Urothelium cell line (cell line): ENCODE data around the gene LRP8.

ENCODE experiments used
- DNase-seq: peaks from one replicate; pipeline ENCODE4 v3.0.0; 2011; ENCODE audit warnings: low spot score, mixed read lengths
- FAIRE-seq: peaks from 2 replicates; lab custom pipeline; 2011; peaks lifted over from hg19 to GRCh38; lab: Jason Lieb, UNC

LRP8 gene

DNA sequence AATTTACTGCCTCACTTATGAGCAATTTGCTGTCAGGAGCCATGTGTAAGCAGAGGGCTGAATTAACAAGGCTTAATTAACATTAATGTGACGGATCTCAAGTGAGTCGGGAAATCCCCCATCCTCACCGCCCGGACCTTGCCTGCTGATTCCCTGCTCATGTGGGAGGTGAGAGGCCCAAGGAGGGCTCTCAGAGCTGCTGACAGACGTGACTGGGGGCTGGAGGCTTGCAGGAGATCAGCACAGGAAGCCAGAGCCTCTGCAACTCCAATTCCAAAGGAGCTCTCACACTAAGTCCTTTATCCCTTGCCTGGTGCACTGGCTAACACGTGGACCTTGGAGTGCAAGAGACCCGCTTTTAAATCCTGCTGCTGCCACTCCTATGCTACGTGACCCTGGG, 19.4 kb downstream of the LRP8 start:
- DNase-seq (no peak), FAIRE-seq (no peak)

DNA sequence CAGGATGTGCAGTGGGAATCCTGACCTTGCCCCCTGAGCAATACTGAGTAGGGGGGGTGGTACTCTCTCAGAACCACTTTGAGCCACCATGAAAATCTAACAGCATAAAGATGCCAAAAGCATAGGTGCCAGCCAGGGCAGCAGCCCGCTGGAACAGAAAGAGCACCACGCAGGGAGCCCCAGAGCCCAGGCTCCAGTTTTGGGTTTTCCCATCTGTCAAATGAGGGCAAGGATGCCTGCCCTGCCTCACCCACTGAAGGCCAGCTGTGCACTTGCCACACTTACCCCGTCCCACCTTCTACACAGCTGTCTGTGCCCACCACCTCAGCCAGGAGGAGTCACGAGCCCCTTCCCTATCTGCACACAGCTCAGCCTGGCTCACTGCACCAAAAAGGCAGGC, 20.8 kb downstream of the LRP8 start:
- FAIRE-seq (no peak), DNase-seq (no peak)

DNA sequence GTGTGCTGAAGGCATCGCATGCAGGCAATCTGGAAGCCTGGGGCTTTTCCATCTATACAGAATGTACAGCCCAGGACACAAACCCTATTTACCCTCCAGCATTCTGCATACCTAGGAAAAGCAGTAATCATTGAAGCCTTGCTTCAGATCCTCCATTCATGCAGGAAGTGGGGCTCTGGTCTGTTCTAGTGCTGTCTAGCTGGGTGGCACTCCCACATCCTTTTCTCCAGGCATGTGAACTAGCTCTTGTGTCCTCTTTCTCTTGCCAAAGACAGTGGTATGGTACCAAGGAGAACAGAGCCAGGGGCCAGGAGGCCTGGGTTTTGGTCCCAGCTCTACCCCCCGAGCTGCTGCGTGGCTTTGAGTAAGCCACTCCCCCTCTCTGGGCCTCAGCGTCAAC, 21.7 kb downstream of the LRP8 start:
- FAIRE-seq (no peak), DNase-seq (no peak)

DNA sequence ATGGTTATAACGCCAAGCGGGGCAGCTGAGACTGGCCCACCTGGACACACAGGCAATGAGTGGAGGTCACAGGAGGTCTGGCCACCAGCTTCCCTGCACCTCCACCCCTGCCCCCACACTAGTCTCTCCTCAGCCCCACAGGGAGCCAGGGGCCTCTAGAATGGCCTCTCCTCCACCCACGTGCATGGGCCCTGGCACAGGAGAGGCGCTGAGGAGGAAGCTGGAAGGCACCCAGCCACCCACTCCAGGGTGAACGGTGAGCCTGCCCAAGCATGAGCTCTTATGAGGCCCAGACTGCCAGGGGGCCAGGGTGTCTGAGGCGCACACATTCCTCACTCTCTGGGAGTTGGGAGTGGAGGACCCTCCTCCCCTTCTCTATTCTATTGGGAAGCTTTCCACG, 22.2 kb downstream of the LRP8 start:
- FAIRE-seq (no peak), DNase-seq (no peak)

DNA sequence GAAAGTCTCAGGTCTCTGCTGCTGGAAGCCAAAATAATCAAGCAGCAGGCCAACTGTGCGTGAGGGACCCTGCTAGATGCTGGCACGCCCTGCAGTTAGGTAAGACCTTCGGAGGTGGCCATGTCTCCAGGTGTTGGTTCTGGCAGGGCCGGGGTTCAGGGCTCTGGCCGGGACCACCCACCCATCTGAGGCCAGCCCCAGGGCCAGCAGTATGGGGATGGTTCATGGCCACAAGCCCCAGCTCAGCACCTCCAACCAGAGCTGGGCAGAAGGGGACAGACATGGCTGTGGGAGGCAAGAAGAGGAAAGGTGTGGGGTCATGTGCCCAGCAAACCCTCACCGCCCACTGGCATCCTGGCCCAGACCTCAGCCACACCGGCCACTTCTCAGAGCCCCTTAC, 23.3 kb downstream of the LRP8 start:
- DNase-seq (no peak), FAIRE-seq (no peak)

DNA sequence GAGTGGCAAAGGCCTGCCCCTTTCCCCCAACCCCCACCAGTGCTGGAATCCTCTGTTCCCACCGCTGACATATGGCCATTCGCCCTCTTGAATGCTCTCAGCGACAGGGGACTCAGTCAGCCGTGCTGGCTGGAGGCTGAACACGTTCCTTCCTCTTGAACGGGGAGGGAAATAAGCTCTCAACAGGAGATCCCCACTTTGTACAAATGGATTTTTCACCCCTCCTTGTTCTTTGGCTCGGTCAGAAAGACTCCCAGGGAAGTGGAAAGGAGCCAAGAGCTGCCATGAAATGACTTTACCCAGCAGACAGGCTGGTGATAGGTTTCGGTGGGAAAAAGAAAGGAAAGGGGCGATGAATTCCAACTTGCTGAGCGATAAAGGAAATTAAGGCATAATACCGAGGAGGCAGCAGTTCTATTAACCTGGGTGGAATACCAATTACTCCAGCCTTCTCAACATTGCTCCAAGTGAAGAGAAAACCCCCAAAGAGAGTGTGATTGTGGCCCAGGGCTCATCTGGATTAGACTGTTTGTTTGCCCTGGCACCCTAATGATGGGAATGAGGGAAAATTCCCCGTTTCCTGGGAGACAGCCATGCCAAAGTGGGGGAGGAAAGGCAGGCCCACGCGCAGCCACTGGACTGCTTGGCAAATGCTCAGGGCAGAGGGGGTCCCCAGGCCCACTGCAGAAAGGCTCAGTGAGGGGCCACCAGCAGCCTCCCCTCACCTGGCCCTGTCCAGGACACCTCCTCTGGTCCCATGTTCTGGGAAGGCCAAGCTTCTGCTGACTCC, 23.9 kb downstream of the LRP8 start:
- DNase-seq: no peak
- FAIRE-seq: no peak

DNA sequence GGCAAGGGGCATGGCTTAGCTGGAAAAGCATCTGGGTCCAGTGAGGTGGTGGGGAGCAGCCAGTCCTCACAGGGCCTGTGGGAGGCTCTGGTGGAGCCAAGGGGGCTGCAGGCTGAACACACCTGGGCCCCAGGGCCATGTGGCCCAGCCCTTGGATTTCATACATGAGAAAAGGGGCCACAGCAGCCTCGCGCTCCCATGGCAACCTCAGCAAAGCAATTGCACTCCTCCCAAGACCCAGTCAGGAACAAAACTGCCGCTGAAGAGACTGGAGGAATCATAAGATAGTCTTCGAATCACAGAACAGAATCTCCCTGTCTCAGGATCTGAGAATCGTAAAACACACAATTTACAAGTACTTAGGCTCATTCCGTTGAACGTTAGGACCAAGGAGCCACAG, 24.6 kb downstream of the LRP8 start:
- FAIRE-seq (no peak), DNase-seq (no peak)

DNA sequence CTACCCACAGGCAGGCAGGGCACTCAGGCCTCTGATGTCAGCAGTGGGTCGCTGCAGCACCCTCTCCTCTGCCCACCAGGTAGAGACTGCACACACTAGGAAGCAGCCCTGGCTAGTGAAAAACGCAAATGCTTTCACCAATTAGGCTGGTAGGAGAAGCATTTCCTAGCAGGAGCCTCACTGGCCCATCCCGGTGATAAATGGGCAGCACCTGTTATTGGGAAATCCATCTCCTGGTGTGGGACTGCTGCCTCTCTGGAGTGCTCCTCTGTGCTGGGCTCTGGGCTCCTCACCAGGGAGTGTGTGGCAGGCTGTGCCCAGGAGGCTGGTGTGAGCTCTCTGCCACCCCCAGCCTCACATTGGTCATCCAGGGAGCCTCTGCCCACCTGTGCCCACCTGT, 28.6 kb downstream of the LRP8 start:
- DNase-seq: no peak
- FAIRE-seq: no peak

DNA sequence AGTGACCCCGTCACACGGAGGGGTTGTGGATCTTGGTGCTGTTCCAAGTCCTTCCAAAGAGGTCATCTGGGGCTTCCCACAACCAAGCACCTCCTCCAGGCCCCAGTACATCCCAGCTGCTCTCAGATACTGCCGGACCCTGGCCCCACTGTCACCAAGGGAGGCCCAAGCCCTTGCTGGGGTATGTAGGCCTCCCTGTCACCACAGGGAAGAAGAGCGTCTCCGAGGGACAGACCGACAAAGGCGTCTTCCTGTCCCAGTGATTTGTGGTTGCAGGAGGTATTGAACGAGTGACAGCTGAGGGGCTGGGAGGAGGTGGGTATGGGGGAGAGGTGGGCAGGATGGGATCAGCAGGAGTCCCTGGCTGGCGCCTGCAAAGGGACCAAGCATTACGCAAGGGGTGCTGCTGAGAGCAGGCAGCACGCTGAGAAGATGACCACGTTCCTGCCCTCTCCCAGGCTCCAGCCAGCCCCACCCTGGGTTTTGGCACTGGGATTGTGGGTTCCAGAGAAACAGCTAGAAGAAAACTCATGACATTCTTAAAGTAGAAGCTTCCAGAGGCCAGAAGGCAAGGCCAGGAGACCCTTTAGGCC, 29.7 kb downstream of the LRP8 start:
- FAIRE-seq (no peak), DNase-seq (no peak)

DNA sequence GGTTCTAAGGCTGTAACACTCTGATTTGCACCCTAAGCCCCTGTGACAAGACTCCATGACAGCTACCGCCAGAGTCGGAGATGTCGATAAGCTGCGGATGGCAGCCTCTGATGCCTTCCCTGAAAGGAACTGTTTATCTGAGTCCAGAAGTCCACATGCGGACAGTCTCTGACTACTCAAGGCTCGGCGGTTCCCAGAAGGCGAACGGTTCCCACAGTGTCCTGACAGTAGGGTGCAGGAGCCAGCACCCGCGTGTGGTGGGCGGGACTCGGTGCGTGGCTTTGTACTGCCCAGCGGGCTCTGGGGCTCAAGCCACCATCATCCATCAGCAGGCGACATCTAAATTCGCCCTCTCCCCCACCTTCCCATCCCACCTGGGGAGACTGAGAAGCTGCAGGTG, 30.7 kb downstream of the LRP8 start:
- FAIRE-seq (no peak), DNase-seq (no peak)

DNA sequence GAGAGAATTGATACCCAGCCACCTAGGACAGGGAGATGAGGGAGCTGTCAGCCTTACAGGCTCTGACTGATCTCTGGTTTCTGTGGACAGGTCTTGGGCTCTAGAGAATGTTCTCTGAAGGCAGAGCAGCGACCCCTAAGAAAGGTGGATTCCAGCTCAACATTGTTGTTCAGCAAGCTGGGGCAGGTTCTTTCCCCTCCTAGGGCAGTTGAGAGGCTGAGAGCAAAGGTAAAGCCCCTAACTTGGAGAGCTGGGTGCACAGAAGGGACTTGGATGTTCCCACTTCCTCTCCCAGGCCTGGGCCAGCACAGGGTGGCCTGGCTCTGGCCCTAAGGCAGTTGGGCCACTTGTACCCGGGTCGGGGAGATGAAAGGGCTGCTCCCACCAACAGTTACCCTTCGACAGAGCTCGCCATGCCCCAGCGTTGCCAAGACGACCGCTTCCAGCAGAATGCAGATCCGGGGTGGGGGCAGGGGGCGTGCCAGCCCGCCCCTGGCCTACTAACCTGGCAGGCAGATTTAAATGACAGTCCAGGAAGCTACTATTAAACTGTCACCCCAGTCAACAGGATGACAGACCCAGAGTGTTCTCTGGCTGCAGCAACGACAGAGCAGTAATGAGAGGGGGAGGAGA, 31.6 kb downstream of the LRP8 start:
- FAIRE-seq (no peak), DNase-seq (no peak)

DNA sequence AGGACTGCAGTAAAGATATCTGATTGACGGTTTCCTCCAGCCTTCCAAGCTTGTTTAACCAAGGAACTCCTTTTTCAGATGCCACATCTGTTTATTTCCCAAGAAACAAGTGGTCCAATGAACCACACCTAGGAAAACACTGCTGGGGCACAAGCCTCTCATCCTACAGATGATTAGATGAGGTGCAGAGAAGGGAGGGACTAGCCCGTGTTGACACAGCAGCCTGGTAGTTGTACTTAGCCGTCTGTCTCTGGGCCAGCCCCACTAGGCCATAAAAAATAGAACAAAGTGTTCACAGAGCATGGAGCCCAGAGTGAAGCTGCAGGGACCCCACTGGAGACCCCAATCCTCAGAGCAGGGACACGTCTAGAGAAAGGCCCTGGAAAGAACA, 32.1 kb downstream of the LRP8 start:
- no peak for FAIRE-seq
- DNase-seq: no peak

DNA sequence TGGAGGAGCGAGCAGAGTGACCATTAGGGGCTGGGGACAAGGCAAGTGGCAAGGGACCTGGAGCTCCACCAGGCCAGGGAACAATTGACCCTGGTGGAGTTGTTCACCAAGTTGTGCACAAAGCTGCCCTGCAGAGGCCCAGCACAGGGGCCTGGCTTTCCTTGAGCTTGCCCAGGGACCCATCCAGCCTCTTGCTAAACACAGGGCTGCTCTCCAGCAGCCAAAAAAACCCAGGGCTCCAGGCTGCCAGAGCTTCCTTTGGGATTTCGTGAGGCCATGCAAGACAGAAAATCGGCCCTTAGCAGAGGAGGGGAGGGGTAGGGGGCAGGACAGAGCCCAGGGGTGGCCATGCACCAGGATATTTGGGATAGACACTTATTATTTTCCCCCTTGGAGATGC, 32.6 kb downstream of the LRP8 start:
- no peak for DNase-seq
- no peak for FAIRE-seq

DNA sequence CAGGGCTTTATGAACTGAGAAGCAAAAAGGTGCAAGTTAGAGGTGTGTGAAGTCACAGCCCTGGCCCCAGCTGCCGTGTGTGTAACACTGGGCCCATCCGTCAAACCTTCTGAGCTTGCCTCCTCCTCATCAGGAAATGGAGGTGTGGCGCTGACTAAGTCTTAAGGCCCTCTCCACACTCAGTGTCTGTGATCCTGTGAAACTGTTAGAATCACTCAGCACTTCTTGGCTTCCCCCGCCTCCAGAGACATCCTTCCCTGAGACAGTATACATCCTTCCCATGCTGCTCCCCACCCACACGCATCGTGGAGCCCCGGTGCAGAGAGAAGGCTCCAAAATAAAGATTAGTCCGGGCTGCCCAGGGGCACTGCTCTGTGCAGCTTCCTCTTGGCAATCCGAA, 33.3 kb downstream of the LRP8 start:
- no peak for FAIRE-seq
- DNase-seq: peak; percentile 37

DNA sequence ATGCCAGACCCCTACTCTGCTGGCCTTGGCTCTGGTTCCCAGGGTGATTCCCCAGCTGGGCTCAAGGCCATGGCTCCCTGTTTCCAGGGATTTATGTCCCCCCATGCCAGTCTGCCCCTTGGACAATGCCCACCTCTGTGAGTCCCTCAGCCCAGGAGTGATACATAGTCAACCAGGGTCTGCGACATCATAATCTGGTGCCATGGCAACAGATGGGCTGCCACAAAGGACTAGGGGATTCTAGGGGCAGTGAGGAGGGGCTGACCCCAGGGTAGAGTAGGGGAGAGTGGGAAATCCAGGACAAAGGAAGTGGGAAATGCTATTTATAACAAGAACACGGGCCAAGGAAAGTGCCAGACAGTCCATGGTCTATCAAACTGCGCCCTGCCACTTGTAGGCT, 33.8 kb downstream of the LRP8 start:
- DNase-seq (no peak), FAIRE-seq (no peak)

DNA sequence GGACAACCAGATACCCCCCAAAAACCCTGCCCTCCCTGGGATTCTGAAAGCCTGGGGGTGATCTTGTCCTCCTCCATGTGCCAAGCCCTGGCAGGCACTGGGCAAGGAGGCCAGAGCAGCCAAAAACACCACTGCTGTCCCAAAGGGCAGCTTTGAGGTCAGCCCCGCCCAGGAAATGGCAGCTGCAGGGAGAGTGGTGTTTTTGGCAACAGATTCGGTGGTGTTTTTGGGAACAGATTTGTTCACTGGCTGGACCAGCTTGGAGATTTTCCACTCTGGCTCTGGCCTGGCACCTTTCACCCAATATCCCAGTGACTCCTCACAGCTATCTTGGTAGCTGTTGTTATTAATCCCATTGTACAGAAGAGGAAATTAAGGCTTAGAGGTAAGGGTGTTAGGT, 34.7 kb downstream of the LRP8 start:
- DNase-seq (no peak), FAIRE-seq (no peak)

DNA sequence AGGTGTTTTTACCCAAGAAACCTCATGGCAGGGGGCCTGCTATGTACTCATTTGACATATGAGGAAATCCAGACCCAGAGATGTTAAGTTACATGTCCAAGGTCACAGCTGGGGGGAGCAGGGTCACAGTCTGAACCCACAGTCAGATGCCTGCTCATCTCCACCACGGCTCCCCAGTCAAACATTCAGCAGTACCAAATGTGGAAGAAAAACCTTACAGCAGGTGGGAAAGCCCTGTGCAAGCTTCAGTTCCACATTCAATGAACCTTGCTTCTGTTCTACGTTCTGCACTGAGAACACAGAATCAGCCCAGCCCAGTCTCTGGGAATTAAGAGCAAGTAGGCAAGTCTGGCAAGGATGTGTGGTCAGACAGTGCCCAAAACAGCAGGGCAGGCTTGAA, 35.2 kb downstream of the LRP8 start:
- FAIRE-seq (no peak), DNase-seq (no peak)

DNA sequence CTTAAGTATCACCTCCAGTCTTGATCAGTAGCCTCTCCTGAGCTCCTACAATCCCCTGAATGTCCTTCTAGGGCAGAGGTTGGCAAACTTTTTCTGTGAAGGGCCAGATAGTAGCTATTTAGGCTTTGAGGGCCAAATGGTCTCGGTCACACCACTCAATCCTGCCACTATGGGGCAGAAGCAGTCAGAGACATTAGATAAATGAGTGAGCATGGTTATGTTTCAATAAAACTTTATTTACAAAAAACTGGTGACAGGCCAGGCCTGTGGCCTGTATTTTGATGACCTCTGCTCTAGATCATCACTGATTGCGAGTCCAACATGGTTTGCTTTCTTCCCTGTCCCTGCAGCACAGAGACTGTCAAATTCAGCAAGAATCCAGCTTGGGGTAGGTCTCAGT, 36.3 kb downstream of the LRP8 start:
- DNase-seq: no peak
- FAIRE-seq: no peak

DNA sequence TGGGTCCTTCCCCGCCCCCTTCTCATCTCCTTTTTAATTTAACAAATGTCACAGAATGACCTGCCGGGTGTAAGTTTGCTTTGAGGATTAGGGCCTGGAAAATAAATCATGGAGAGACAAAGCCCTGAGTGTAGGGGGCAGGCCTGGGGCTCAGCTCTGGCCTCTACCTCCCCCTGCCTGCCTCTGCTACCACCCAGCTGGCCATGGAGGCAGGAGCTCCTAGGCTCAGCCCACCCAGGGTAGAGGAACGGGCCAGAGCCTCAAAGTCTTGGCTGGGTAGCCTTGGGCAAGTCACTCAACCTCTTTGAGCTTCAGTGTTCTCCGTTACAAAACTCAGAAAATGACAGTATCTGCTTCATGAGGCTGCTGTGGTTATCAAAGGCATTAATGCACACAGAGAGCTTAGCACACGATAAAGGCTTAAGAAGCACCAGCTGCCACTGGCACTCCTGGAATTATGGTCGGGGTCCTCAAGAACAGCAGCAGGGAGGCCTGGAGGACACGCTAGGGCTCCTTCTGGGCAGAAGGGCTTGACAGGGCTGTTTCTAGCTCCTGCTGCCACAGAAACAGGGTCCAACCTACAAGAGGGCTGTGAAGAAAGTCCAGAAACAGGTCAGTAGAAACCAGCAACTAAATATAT, 39.0 kb downstream of the LRP8 start:
- no peak for FAIRE-seq

DNA sequence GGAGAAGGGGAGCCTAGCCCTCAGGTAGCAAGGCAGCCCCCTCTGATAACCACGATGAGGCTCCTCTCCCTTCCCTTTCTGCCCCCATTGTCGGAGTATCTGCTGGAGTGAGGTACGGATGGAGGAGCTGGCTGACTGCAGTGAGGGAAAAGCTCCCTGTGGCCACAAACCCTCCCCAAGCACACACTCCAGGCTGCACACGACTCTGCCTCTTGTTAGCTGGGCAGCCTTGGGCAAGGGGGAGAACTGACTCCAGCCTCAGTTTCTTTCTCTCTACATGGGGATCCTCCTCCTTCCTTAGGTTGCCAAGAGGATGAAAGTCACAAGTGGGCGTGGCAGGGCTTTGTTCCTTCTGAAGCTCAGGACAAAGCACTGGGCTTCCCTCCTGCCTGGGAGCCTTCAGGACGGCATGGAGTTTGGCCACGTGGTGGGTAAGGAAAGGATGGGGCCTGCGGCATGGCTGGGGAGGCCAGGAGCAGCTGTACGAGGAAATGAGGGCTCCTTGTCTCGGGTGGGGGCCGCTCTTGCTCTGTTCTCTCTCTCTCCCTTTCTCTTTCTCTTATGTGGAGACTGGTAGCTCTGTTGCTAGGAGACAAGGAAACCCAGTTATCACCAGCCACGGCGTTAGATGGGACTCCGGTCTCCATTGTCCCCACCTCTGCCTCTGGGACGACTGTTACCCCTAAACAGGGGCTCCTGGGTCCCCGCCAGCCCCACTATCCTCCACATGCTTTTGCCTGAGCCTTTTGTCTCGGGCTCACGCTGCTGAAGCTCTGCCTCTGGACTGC, 39.7 kb downstream of the LRP8 start:
- DNase-seq (no peak), FAIRE-seq (no peak)

More for the DNA sequence above, 39.0 kb downstream of the LRP8 start:
- DNase-seq: no peak

DNA sequence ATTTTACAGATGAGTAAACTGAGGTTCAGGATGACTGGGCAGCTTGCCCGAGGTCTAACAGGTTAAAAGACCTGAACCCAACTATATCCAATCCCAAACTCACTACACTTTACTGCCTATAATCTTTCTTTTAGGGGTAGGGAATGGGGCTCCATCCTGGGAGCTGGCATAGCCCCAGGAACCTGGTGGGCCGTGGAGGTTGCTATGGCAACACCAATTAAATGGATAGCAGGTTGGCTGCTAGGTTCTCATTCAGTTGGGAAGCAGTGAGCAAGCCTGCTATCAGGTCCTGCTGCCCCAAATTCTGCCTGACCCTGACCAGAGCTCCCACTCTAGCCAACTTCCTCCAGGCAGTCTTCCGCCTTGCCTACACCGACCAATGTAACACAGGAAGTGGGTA, 40.9 kb downstream of the LRP8 start:
- no peak for DNase-seq
- no peak for FAIRE-seq
